ENCODE results near the gene HIVEP3. TPM values are rescaled to one million over a fixed set of nuclear protein-coding genes. Genes with fewer than 3 reads are reported as not detected.
A peak's percentile ranks its signal among the peaks of the same experiment; 100 is the strongest.

The HIVEP3 gene
- total RNA-seq, 4 donors from 2014 or later, result 3.2 to 11.0 (median 4.2) TPM

DNA sequence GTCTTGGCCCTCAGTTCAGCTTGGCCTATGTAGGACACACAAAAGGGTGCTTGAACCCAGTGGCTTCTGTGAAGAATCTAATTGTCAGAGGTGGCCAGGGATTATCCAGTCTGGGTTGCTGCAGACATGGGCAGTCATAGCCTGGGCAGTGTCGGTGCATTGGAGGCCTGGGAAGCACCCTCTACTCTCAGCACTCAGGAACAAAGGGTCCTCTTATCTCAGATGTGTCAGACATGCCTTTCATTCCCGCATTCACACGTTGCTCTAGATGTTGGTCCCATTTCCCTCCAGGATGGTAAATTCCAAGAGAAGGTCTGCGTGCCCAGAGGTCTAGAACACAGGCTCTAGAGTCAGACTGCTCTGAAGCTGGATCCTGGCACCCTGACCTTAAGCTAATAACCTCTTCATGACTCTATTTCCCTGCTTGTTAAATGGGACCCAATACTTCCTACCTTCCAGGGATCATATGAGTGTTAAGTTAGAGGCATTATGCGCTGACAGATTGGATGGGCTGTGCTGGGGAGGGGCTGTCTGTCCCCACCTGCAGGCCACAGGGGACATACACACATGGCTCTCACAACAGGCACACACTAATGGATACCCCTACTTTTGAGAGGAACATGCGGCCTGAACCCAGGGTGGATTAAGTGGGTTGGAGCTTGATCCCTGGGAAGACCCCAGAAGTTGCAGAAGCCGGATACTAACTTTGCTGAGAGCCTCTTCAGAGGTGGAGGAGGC is 417.8 kb downstream of the HIVEP3 start:
- TF ChIP-seq, protein P1, sequence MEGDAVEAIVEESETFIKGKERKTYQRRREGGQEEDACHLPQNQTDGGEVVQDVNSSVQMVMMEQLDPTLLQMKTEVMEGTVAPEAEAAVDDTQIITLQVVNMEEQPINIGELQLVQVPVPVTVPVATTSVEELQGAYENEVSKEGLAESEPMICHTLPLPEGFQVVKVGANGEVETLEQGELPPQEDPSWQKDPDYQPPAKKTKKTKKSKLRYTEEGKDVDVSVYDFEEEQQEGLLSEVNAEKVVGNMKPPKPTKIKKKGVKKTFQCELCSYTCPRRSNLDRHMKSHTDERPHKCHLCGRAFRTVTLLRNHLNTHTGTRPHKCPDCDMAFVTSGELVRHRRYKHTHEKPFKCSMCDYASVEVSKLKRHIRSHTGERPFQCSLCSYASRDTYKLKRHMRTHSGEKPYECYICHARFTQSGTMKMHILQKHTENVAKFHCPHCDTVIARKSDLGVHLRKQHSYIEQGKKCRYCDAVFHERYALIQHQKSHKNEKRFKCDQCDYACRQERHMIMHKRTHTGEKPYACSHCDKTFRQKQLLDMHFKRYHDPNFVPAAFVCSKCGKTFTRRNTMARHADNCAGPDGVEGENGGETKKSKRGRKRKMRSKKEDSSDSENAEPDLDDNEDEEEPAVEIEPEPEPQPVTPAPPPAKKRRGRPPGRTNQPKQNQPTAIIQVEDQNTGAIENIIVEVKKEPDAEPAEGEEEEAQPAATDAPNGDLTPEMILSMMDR (IDR thresholded peaks at IDR 0.05), result no peak
- TF ChIP-seq POLR2A (IDR thresholded peaks at IDR 0.05), result no peak

DNA sequence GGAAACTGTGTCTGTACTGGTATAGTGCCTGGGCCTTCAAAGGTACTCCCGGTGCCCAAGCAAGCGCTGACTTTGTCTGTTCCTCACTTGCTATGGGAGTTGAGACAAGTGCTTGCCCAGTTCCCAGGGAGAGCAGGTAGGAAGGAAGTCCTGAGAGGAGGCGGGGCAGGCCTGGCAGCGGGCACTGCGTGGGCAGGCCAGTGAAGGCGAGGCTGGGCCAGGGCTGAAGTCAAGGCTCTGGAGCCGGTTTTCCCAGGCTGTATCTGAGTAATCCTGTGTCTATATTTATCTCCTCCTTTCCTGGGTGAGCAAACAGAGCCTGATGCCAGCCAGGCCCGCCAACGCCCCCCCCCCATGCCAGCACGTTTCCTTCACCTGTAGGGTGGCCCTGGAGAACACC is 418.3 kb downstream of the HIVEP3 start:
- Histone ChIP-seq H3K4me1 (peaks cover 35 to 73% (median 50%) of the 10 kb centered on the region in 3 donors), H3K27ac (peak overlapping the region; percentile 72 to 91 (median 81)), H3K36me3 (no peaks in the 10 kb centered on the region), H3K9me3 (no peaks in the 10 kb centered on the region), H3K4me3 (peak overlapping the region in 1 of 4 donors; percentile 3), H3K27me3 (peaks cover 0 to 13% (median 0%) of the 10 kb centered on the region in 4 donors)
- 39 to 40% methylated on average over 7 of the region's 10 CpGs for WGBS, 2 donors
- TF ChIP-seq, protein P1 (IDR thresholded peaks at IDR 0.05), result no peak
- no peak for TF ChIP-seq POLR2A (IDR thresholded peaks at IDR 0.05)
- intact Hi-C loops (cut with DNase I), result no loop called here
- DNase-seq, result no peak

More for the DNA sequence above, 417.8 kb downstream of the HIVEP3 start:
- Histone ChIP-seq H3K36me3 (no peaks in the 10 kb centered on the region), H3K27me3 (peaks cover 0 to 11% (median 0%) of the 10 kb centered on the region in 4 donors), H3K4me1 (peaks cover 35 to 67% (median 44%) of the 10 kb centered on the region in 3 donors), H3K9me3 (no peaks in the 10 kb centered on the region), H3K27ac (peak overlapping the region; percentile 72 to 91 (median 81)), H3K4me3 (no peak overlapping the region)
- intact Hi-C loops (cut with DNase I), result no loop called here
- no peak for DNase-seq
- WGBS, 2 donors, result 71 to 79% methylated on average over 4 of the region's 7 CpGs

DNA sequence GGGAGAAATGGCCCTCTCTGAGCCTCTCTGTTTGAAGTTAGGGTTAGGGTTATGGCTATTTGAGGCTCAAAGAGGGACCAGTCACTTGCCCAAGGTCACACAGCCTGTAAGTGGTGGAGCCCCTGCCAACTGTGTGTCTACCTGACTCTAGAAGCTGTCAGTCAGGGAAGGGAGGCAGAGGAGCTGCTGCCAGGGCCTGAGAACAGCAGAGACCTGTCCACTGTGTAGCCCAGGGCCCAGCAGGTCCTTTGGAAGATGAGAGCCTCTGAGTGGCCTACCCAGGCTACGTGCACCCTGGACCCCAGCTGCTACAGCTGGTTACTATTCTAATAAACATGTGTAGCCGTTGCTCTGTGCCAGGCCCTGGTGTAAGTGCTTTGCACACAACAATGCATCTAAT is 419.1 kb downstream of the HIVEP3 start:
- peaks cover 0 to 13% (median 0%) of the 10 kb centered on the region in 4 donors for H3K27me3 ChIP-seq
- 63 to 71% methylated on average over 1 to 2 of the region's 2 CpGs for WGBS, 2 donors
- TF ChIP-seq, protein P1 (IDR thresholded peaks at IDR 0.05), result no peak
- TF ChIP-seq POLR2A (IDR thresholded peaks at IDR 0.05), result no peak
- peak overlapping the region; percentile 64 to 91 (median 80) for H3K27ac ChIP-seq
- DNase-seq, result no peak
- no peak overlapping the region for H3K4me3 ChIP-seq
- intact Hi-C loops (cut with DNase I), result no loop called here
- no peaks in the 10 kb centered on the region for H3K36me3 ChIP-seq
- H3K4me1 ChIP-seq, result peaks cover 35 to 77% (median 50%) of the 10 kb centered on the region in 3 donors
- H3K9me3 ChIP-seq, result no peaks in the 10 kb centered on the region

DNA sequence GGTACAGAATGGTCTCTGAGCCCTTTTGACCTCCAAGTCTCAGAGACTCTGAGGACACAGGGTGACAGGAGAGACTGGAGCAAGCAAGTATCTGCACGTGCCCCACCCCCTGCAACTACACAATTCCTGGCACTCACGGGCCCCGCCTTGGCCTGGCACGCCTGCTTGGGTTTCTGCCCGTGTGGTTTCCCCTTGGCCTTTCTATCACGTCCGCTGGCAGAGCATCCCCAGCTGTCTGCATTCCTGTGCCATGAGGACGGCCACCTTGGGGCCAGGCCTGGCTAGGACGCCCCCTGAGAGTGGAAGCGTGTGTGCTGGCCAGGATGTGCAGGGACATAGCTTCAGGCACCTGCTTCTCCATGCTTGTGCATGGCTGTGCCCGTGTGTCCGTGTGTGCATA is 419.9 kb downstream of the HIVEP3 start:
- intact Hi-C loops (cut with DNase I), result no loop called here
- H3K4me3 ChIP-seq, result no peak overlapping the region
- WGBS, 2 donors, result 60% methylated on average over 3 of the region's 12 CpGs; no CpG with 5 or more reads in 1 of the 2 donors
- peaks cover 0 to 13% (median 0%) of the 10 kb centered on the region in 4 donors for H3K27me3 ChIP-seq
- no peak for DNase-seq
- H3K4me1 ChIP-seq, result peaks cover 35 to 77% (median 50%) of the 10 kb centered on the region in 3 donors
- TF ChIP-seq, protein P1 (IDR thresholded peaks at IDR 0.05), result peak in 1 of 6 experiments; percentile 8
- no peak for TF ChIP-seq POLR2A (IDR thresholded peaks at IDR 0.05)
- no peaks in the 10 kb centered on the region for H3K9me3 ChIP-seq
- peak overlapping the region; percentile 48 to 91 (median 76) for H3K27ac ChIP-seq
- no peaks in the 10 kb centered on the region for H3K36me3 ChIP-seq

GRCh38 chr1:41498391-41498790 is 420.3 kb downstream of the HIVEP3 start:
- H3K9me3 ChIP-seq, result no peaks in the 10 kb centered on the region
- H3K4me3 ChIP-seq, result no peak overlapping the region
- TF ChIP-seq, protein P1 (IDR thresholded peaks at IDR 0.05), result no peak
- TF ChIP-seq POLR2A (IDR thresholded peaks at IDR 0.05), result no peak
- intact Hi-C loops (cut with DNase I), result no loop called here
- H3K27ac ChIP-seq, result peak overlapping the region; percentile 48 to 91 (median 76)
- H3K36me3 ChIP-seq, result no peaks in the 10 kb centered on the region
- peaks cover 35 to 77% (median 50%) of the 10 kb centered on the region in 3 donors for H3K4me1 ChIP-seq
- peaks cover 0 to 13% (median 0%) of the 10 kb centered on the region in 4 donors for H3K27me3 ChIP-seq
- WGBS, 2 donors, result 83% methylated on average over 3 of the region's 5 CpGs; no CpG with 5 or more reads in 1 of the 2 donors
- DNase-seq, result no peak

Data from esophagus squamous epithelium (tissue), 5 donors.